Neuronal stem cell (in vitro differentiated cells): ENCODE measurements around the gene XYLT1.

Experiments used
- DNase-seq: peaks from one replicate; pipeline ENCODE4 v3.0.0-alpha.2; 2013; ENCODE audit warnings: low spot score
- H2AFZ ChIP-seq: one replicate; pipeline ENCODE4 v1.6.1; 2013; ENCODE audit warnings: mild to moderate bottlenecking, low read length, inconsistent platforms
- H2AK5ac ChIP-seq: 2 replicates; pipeline ENCODE4 v1.6.1; 2013; ENCODE audit warnings: low read depth, mild to moderate bottlenecking, inconsistent platforms, low read length, moderate library complexity, mixed read lengths
- H2BK120ac ChIP-seq: 2 replicates; pipeline ENCODE4 v1.6.1; 2013; ENCODE audit warnings: low read depth, mild to moderate bottlenecking, inconsistent platforms, low read length, moderate library complexity, mixed read lengths
- H2BK12ac ChIP-seq: one replicate; pipeline ENCODE4 v1.6.1; 2013; ENCODE audit warnings: low read length, inconsistent platforms
- H2BK15ac ChIP-seq: 2 replicates; pipeline ENCODE4 v1.6.1; 2013; ENCODE audit warnings: mild to moderate bottlenecking, low read length, inconsistent platforms, mixed read lengths
- H2BK5ac ChIP-seq: one replicate; pipeline ENCODE4 v1.6.1; 2013; ENCODE audit warnings: inconsistent platforms, mild to moderate bottlenecking, low read length, moderate library complexity
- H3K14ac ChIP-seq: one replicate; pipeline ENCODE4 v1.6.1; 2013; ENCODE audit warnings: low read length, inconsistent platforms
- H3K18ac ChIP-seq: 2 replicates; pipeline ENCODE4 v1.6.1; 2013; ENCODE audit warnings: low read length, inconsistent platforms
- H3K23ac ChIP-seq: 2 replicates; pipeline ENCODE4 v1.6.1; 2013; ENCODE audit warnings: low read depth, mild to moderate bottlenecking, mixed read lengths, low read length, inconsistent platforms; ENCODE audit not compliant: poor library complexity
- H3K27ac ChIP-seq: replicated peaks from 3 replicates; pipeline ENCODE4 v1.5.1; 2013; ENCODE audit warnings: low read length, inconsistent platforms
- H3K27me3 ChIP-seq, 3 experiments: 2 replicates each; pipeline ENCODE4 v1.6.1; 2013; ENCODE audit warnings: low read length in 3 of 3, mild to moderate bottlenecking in 2 of 3, inconsistent platforms in 1 of 3, low read depth in 1 of 3, mixed read lengths in 1 of 3, moderate library complexity in 1 of 3; ENCODE audit not compliant: control insufficient read depth in 3 of 3, insufficient read depth in 3 of 3
- H3K36me3 ChIP-seq, 2 donors: replicated peaks in 1 of 2; 2 replicates each; pipeline ENCODE4 v1.6.1; 2013; ENCODE audit warnings: low read length in 2 of 2; ENCODE audit not compliant: control insufficient read depth in 2 of 2, insufficient read depth in 2 of 2
- H3K4ac ChIP-seq: 2 replicates; pipeline ENCODE4 v1.6.1; 2013; ENCODE audit warnings: inconsistent platforms, mild to moderate bottlenecking, low read length, moderate library complexity
- H3K4me1 ChIP-seq, 2 donors: 1 replicate in 1 of 2; 2 replicates in 1 of 2; pipeline ENCODE4 v1.6.1; 2013; ENCODE audit warnings: low read length in 2 of 2, low read depth in 1 of 2; ENCODE audit not compliant: control insufficient read depth in 2 of 2, insufficient read depth in 1 of 2
- H3K4me2 ChIP-seq: one replicate; pipeline ENCODE4 v1.6.1; 2013; ENCODE audit warnings: mild to moderate bottlenecking, low read length, inconsistent platforms; ENCODE audit not compliant: insufficient read depth, poor library complexity, severe bottlenecking
- H3K4me3 ChIP-seq, 2 donors: 2 replicates each; pipeline ENCODE4 v1.5.1; 2013; ENCODE audit warnings: low read length in 2 of 2, mild to moderate bottlenecking in 2 of 2, inconsistent platforms in 1 of 2, moderate library complexity in 1 of 2
- H3K79me1 ChIP-seq: one replicate; pipeline ENCODE4 v1.6.1; 2013; ENCODE audit warnings: low read depth, mild to moderate bottlenecking, inconsistent platforms, low read length, moderate library complexity
- H3K9ac ChIP-seq: one replicate; pipeline ENCODE4 v1.6.1; 2013; ENCODE audit warnings: mild to moderate bottlenecking, low read depth, low read length, inconsistent platforms; ENCODE audit not compliant: poor library complexity
- H3K9me3 ChIP-seq, 2 donors: replicated peaks in 1 of 2; 2 replicates each; pipeline versions ENCODE3 to v1.6.1; 2013; ENCODE audit warnings: low read length in 2 of 2, mild to moderate bottlenecking in 2 of 2, inconsistent platforms in 1 of 2, low read depth in 1 of 2, mixed read lengths in 1 of 2, moderate library complexity in 1 of 2; ENCODE audit not compliant: control insufficient read depth in 2 of 2, insufficient read depth in 1 of 2
- H4K8ac ChIP-seq: one replicate; pipeline ENCODE4 v1.6.1; 2013; ENCODE audit warnings: low read depth, mild to moderate bottlenecking, inconsistent platforms, low read length, moderate library complexity
- H4K91ac ChIP-seq: one replicate; pipeline ENCODE4 v1.6.1; 2013; ENCODE audit warnings: low read length, low read depth, mild to moderate bottlenecking, inconsistent platforms; ENCODE audit not compliant: poor library complexity
- WGBS, 2 donors: extraction: QIAGEN DNeasy Blood & Tissue Kit; methylation state at CpG; one replicate each; pipeline ENCODE4 v1.1.7; 2013; ENCODE audit warnings: missing lambda C conversion rate in 2 of 2, mixed read lengths in 1 of 2; ENCODE audit not compliant: insufficient read length in 2 of 2, insufficient replicate concordance in 1 of 2; ENCODE audit errors: extremely low coverage in 2 of 2; 5-methylcytosine and 5-hydroxymethylcytosine counted together

The XYLT1 gene

DNA sequence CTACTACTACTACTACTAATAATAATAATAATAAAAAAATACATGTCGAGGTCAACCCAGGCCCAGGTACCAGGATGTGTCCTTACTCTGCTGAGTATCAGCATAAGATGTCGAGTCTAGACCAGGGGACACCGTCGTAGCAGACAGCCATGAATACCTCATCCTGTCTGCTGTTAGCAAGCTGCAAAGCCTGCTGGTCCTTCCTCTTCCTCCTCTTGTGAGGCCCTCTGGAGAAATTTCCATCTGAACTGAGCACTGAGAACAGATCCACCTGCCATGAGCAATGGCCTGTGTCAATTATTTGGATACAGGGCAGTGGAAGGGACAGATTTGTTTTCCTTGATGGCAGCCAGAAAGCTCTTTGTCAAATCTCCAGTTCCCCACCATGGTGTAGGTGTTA, 168.5 kb downstream of the XYLT1 start:
- Histone ChIP-seq H3K27me3 (no peaks in the 10 kb centered on the region), H3K4me1 (peaks cover 5 to 29% of the 10 kb centered on the region in 2 donors), H2BK15ac (no peak overlapping the region), H3K79me1 (no peaks in the 10 kb centered on the region), H3K18ac (no peak overlapping the region), H4K91ac (no peak overlapping the region), H3K4me3 (no peak overlapping the region), H2BK120ac (no peak overlapping the region), H2AK5ac (no peak overlapping the region), H2BK5ac (no peak overlapping the region), H3K27ac (no peak overlapping the region), H2AFZ (no peak overlapping the region), H3K9ac (no peak overlapping the region), H3K9me3 (peaks cover 0 to 2% of the 10 kb centered on the region in 2 donors), H3K4me2 (no peak overlapping the region), H3K36me3 (no peaks in the 10 kb centered on the region), H3K4ac (no peak overlapping the region), H4K8ac (no peak overlapping the region), H3K14ac (no peak overlapping the region), H2BK12ac (no peak overlapping the region), H3K23ac (no peak overlapping the region)
- no peak for DNase-seq
- WGBS, 2 donors, result no CpG with 5 or more reads among the region's 4 CpGs

DNA sequence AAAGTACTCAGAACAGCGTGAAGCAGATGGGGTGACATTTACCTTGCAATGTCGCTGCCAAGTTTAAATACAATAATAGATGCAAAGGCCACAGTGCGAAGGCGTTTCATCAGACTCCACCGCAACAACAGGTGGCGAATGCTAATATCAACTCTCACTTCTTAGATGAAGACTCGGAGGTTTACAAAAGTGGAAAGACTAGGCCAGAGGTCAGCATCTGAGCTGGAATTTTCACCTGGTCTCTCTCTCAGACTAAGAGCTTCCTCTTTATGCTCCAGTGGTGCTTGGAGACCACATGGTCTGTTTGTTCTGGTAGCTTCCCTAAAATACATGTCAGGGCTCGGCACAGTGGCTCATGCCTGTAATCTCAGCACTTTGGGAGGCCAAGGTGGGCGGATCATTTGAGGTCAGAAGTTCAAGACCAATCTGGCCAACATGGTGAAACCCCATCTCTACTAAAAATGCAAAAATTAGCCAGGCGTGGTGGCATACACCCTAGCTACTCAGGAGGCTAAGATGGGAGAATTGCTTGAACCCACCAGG, 169.1 kb downstream of the XYLT1 start:
- no peaks in the 10 kb centered on the region for H3K27me3 ChIP-seq
- H3K4me2 ChIP-seq, result no peak overlapping the region
- H2BK5ac ChIP-seq, result no peak overlapping the region
- H3K14ac ChIP-seq, result no peak overlapping the region
- no peak overlapping the region for H4K91ac ChIP-seq
- H3K36me3 ChIP-seq, result no peaks in the 10 kb centered on the region
- H3K4me3 ChIP-seq, result no peak overlapping the region
- H3K23ac ChIP-seq, result no peak overlapping the region
- H3K27ac ChIP-seq, result no peak overlapping the region
- no peaks in the 10 kb centered on the region for H3K79me1 ChIP-seq
- H2BK12ac ChIP-seq, result no peak overlapping the region
- H3K9me3 ChIP-seq, result peaks cover 0 to 2% of the 10 kb centered on the region in 2 donors
- H2BK15ac ChIP-seq, result no peak overlapping the region
- no CpG with 5 or more reads among the region's 10 CpGs for WGBS, 2 donors
- no peak overlapping the region for H4K8ac ChIP-seq
- no peak overlapping the region for H3K9ac ChIP-seq
- H2AK5ac ChIP-seq, result no peak overlapping the region
- no peak overlapping the region for H2BK120ac ChIP-seq
- H2AFZ ChIP-seq, result no peak overlapping the region
- no peak overlapping the region for H3K4ac ChIP-seq
- no peak overlapping the region for H3K18ac ChIP-seq
- no peak for DNase-seq
- H3K4me1 ChIP-seq, result peaks cover 5 to 26% of the 10 kb centered on the region in 2 donors

DNA sequence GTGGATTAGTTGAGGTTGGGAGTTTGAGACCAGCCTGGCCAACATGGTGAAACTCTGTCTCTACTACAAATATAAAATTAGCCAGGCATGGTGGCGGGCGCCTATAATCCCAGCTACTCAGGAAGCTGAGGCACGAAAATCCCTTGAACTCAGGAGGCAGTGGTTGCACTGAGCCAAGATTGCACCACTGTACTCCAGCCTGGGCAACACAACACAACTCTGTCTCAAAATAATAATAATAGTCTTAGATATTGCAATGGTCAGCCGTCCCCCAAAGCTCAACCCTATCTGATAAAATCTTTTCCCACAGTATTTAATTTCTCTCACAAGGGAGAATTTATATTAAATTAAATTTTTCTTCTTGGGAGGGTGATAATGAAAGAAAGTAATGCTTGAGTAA, 169.6 kb downstream of the XYLT1 start:
- H2AK5ac ChIP-seq, result no peak overlapping the region
- no peak overlapping the region for H3K9ac ChIP-seq
- no peak overlapping the region for H2BK5ac ChIP-seq
- no peak overlapping the region for H3K18ac ChIP-seq
- WGBS, 2 donors, result no CpG with 5 or more reads among the region's 4 CpGs
- no peak overlapping the region for H3K27ac ChIP-seq
- DNase-seq, result no peak
- H2BK120ac ChIP-seq, result no peak overlapping the region
- no peak overlapping the region for H4K8ac ChIP-seq
- H3K4ac ChIP-seq, result no peak overlapping the region
- no peaks in the 10 kb centered on the region for H3K27me3 ChIP-seq
- H2BK15ac ChIP-seq, result no peak overlapping the region
- H3K9me3 ChIP-seq, result peaks cover 0 to 2% of the 10 kb centered on the region in 2 donors
- H2AFZ ChIP-seq, result no peak overlapping the region
- H3K23ac ChIP-seq, result no peak overlapping the region
- H3K36me3 ChIP-seq, result no peaks in the 10 kb centered on the region
- H4K91ac ChIP-seq, result no peak overlapping the region
- no peak overlapping the region for H3K14ac ChIP-seq
- H3K4me1 ChIP-seq, result peaks cover 10 to 29% of the 10 kb centered on the region in 2 donors
- H3K4me2 ChIP-seq, result no peak overlapping the region
- H3K4me3 ChIP-seq, result no peak overlapping the region
- H2BK12ac ChIP-seq, result no peak overlapping the region
- no peaks in the 10 kb centered on the region for H3K79me1 ChIP-seq

DNA sequence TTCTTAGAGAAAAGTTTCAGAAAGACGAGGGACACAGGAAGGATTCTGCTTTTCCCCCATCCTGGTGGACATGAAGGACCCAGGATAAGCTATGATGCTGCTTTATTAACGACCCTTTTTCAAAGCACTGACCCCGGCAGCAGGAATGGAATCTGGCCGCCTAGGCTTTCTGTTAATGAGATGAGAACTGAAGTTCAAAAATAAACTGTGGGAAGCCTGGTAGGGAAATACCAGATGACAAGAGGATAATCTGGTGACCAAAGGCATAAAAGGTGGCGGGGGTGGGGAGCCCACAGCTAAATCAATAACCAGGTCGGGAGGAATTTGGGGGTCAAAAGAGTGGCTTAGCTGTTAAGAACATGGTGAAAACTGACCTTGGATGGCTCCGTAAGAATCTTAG, 171.0 kb downstream of the XYLT1 start:
- H3K18ac ChIP-seq, result no peak overlapping the region
- no CpG with 5 or more reads among the region's 7 CpGs for WGBS, 2 donors
- no peak overlapping the region for H3K4me2 ChIP-seq
- H3K27ac ChIP-seq, result no peak overlapping the region
- H3K4me3 ChIP-seq, result no peak overlapping the region
- H3K79me1 ChIP-seq, result no peaks in the 10 kb centered on the region
- H2BK5ac ChIP-seq, result no peak overlapping the region
- no peak overlapping the region for H3K4ac ChIP-seq
- H2AFZ ChIP-seq, result peak overlapping the region; percentile 27
- peaks cover 0 to 2% of the 10 kb centered on the region in 2 donors for H3K9me3 ChIP-seq
- H3K23ac ChIP-seq, result no peak overlapping the region
- H4K8ac ChIP-seq, result no peak overlapping the region
- H3K27me3 ChIP-seq, result no peaks in the 10 kb centered on the region
- no peak overlapping the region for H2AK5ac ChIP-seq
- no peak overlapping the region for H4K91ac ChIP-seq
- H3K4me1 ChIP-seq, result peaks cover 9 to 26% of the 10 kb centered on the region in 2 donors
- no peak overlapping the region for H2BK120ac ChIP-seq
- H3K14ac ChIP-seq, result no peak overlapping the region
- H2BK15ac ChIP-seq, result no peak overlapping the region
- no peak overlapping the region for H2BK12ac ChIP-seq
- no peak overlapping the region for H3K9ac ChIP-seq
- no peaks in the 10 kb centered on the region for H3K36me3 ChIP-seq
- no peak for DNase-seq
